IMR-90 (cell line): ENCODE data around the gene EIF2S1. TPM values are rescaled to one million over a fixed set of nuclear protein-coding genes. Genes with fewer than 3 reads are reported as not detected.

Source experiments
- ATAC-seq: fragments of 200-7000 bp; cut with Tn5 transposase; 2 replicates; pipeline ENCODE4 v1.9.1; 2020; ENCODE audit warnings: low read depth, mild to moderate bottlenecking, moderate library complexity
- BruUV-seq: library from RNA; stranded (reverse); fragments of 400-500 nt; replicated peaks from 2 replicates; lab custom pipeline; 2021; lab: Mats Ljungman, UMichigan
- CTCF ChIA-PET: fragments of 300-600 bp; formaldehyde crosslinking; extraction: SDS; loops from one replicate; lab custom pipeline; 2021; ENCODE audit warnings: antibody characterized with exemption; lab: Yijun Ruan, JAX
- POLR2A ChIA-PET: fragments of 300-600 bp; sonication (Branson Sonifier 250); formaldehyde crosslinking; loops from one replicate; lab custom pipeline; 2022; ENCODE audit warnings: antibody characterized with exemption; ENCODE audit not compliant: unreplicated experiment; lab: Charles Lee
- DNase-seq: peaks from one replicate; pipeline ENCODE4 v3.0.0; 2013
- H2AFZ ChIP-seq: replicated peaks from 2 replicates; pipeline ENCODE3; 2013; ENCODE audit warnings: low read length, mild to moderate bottlenecking; ENCODE audit not compliant: poor library complexity
- H2AK5ac ChIP-seq: 2 replicates; pipeline ENCODE4 v1.6.1; 2013; ENCODE audit warnings: low read depth, low read length, inconsistent platforms
- H2AK9ac ChIP-seq: replicated peaks from 2 replicates; pipeline ENCODE3; 2013; ENCODE audit warnings: mild to moderate bottlenecking, low read depth, low read length, moderate library complexity; ENCODE audit not compliant: poor library complexity
- H2BK120ac ChIP-seq: 2 replicates; pipeline ENCODE4 v1.6.1; 2013; ENCODE audit warnings: low read depth, low read length, inconsistent platforms
- H2BK15ac ChIP-seq: 3 replicates; pipeline ENCODE4 v1.6.1; 2013; ENCODE audit warnings: low read depth, low read length, inconsistent platforms
- H2BK20ac ChIP-seq: 2 replicates; pipeline ENCODE4 v1.6.1; 2013; ENCODE audit warnings: low read depth, mild to moderate bottlenecking, inconsistent platforms, low read length, moderate library complexity
- H2BK5ac ChIP-seq: 2 replicates; pipeline ENCODE4 v1.6.1; 2013; ENCODE audit warnings: mild to moderate bottlenecking, low read depth, low read length, inconsistent platforms; ENCODE audit not compliant: poor library complexity, severe bottlenecking
- H3K14ac ChIP-seq: replicated peaks from 2 replicates; pipeline ENCODE4 v1.6.1; 2013; ENCODE audit warnings: low read depth, low read length, inconsistent platforms
- H3K18ac ChIP-seq: 2 replicates; pipeline ENCODE4 v1.6.1; 2013; ENCODE audit warnings: low read depth, low read length, control low read depth
- H3K23ac ChIP-seq: 2 replicates; pipeline ENCODE4 v1.6.1; 2013; ENCODE audit warnings: low read depth, low read length, inconsistent platforms
- H3K27ac ChIP-seq: 2 replicates; pipeline ENCODE4 v1.5.1; 2013; ENCODE audit warnings: mild to moderate bottlenecking, control low read depth, low read length; ENCODE audit not compliant: insufficient read depth
- H3K27me3 ChIP-seq: 2 replicates; pipeline ENCODE4 v1.6.1; 2013; ENCODE audit warnings: low read length; ENCODE audit not compliant: control insufficient read depth, insufficient read depth
- H3K36me3 ChIP-seq: 2 replicates; pipeline ENCODE4 v1.6.1; 2013; ENCODE audit warnings: low read length, mixed read lengths; ENCODE audit not compliant: control insufficient read depth, insufficient read depth
- H3K4ac ChIP-seq: 2 replicates; pipeline ENCODE4 v1.6.1; 2013; ENCODE audit warnings: low read depth, low read length, inconsistent platforms
- H3K4me1 ChIP-seq: 2 replicates; pipeline ENCODE4 v1.6.1; 2013; ENCODE audit warnings: low read length, mixed read lengths; ENCODE audit not compliant: control insufficient read depth, insufficient read depth
- H3K4me2 ChIP-seq: 2 replicates; pipeline ENCODE4 v1.6.1; 2013; ENCODE audit warnings: low read depth, mild to moderate bottlenecking, control low read depth, low read length, moderate library complexity
- H3K4me3 ChIP-seq: 2 replicates; pipeline ENCODE4 v1.5.1; 2013; ENCODE audit warnings: low read depth, mild to moderate bottlenecking, control low read depth, low read length, moderate library complexity; ENCODE audit not compliant: insufficient read depth
- H3K56ac ChIP-seq: 2 replicates; pipeline ENCODE4 v1.6.1; 2013; ENCODE audit warnings: low read length, inconsistent platforms; ENCODE audit not compliant: insufficient read depth; ENCODE audit errors: extremely low read depth
- H3K79me1 ChIP-seq, 2 experiments: 2 replicates each; pipeline ENCODE4 v1.6.1; 2013; ENCODE audit warnings: low read length in 2 of 2, inconsistent platforms in 1 of 2, low read depth in 1 of 2
- H3K9ac ChIP-seq: 2 replicates; pipeline ENCODE4 v1.6.1; 2013; ENCODE audit warnings: low read depth, low read length, control low read depth
- H3K9me1 ChIP-seq: 2 replicates; pipeline ENCODE4 v1.6.1; 2013; ENCODE audit warnings: low read length, inconsistent platforms; ENCODE audit not compliant: insufficient read depth
- H3K9me3 ChIP-seq: 2 replicates; pipeline ENCODE4 v1.6.1; 2013; ENCODE audit warnings: low read length; ENCODE audit not compliant: control insufficient read depth, insufficient read depth
- H4K20me1 ChIP-seq: 2 replicates; pipeline ENCODE4 v1.6.1; 2013; ENCODE audit warnings: low read length, inconsistent platforms; ENCODE audit not compliant: insufficient read depth
- H4K5ac ChIP-seq: 2 replicates; pipeline ENCODE4 v1.6.1; 2013; ENCODE audit warnings: mild to moderate bottlenecking, low read depth, low read length, control low read depth
- H4K8ac ChIP-seq, 2 experiments: 2 replicates each; pipeline ENCODE4 v1.6.1; 2013; ENCODE audit warnings: low read depth in 2 of 2, low read length in 2 of 2, control low read depth in 1 of 2, inconsistent platforms in 1 of 2
- H4K91ac ChIP-seq: 2 replicates; pipeline ENCODE4 v1.6.1; 2013; ENCODE audit warnings: low read depth, low read length, inconsistent platforms; ENCODE audit not compliant: insufficient read depth
- BHLHE40 ChIP-seq: fragments of 150-350 bp; IDR thresholded peaks from 2 replicates; pipeline ENCODE4 v1.6.1; 2016; ENCODE audit warnings: mild to moderate bottlenecking, low read depth, low read length
- CEBPB ChIP-seq: IDR thresholded peaks from 2 replicates; pipeline ENCODE4 v1.6.1; 2012; ENCODE audit warnings: low read depth, low read length, improper control_type of control experiment
- CHD1 ChIP-seq: IDR thresholded peaks from 2 replicates; pipeline ENCODE4 v1.6.1; 2012; ENCODE audit warnings: low read depth, low read length, improper control_type of control experiment
- CTCF ChIP-seq: conservative IDR thresholded peaks from 2 replicates; pipeline ENCODE4 v1.5.1; 2012; ENCODE audit warnings: mild to moderate bottlenecking, low read depth, low read length, improper control_type of control experiment
- ELK1 ChIP-seq: fragments of 150-350 bp; IDR thresholded peaks from 2 replicates; pipeline ENCODE4 v1.6.1; 2016; ENCODE audit warnings: low read depth, mild to moderate bottlenecking, low read length, moderate library complexity, borderline replicate concordance
- FOS ChIP-seq: fragments of 150-350 bp; IDR thresholded peaks from 2 replicates; pipeline ENCODE4 v1.6.1; 2016; ENCODE audit warnings: low read depth, low read length
- MAFK ChIP-seq: IDR thresholded peaks from 2 replicates; pipeline ENCODE4 v1.6.1; 2012; ENCODE audit warnings: low read depth, low read length, improper control_type of control experiment
- MAZ ChIP-seq: IDR thresholded peaks from 2 replicates; pipeline ENCODE4 v1.6.1; 2012; ENCODE audit warnings: low read depth, mild to moderate bottlenecking, low read length, improper control_type of control experiment, moderate library complexity, borderline replicate concordance
- MXI1 ChIP-seq: IDR thresholded peaks from 2 replicates; pipeline ENCODE4 v1.6.1; 2012; ENCODE audit warnings: low read depth, mild to moderate bottlenecking, low read length, moderate library complexity, borderline replicate concordance
- NFE2L2 ChIP-seq: fragments of 150-350 bp; IDR thresholded peaks from 2 replicates; pipeline ENCODE4 v1.6.1; 2016; ENCODE audit warnings: low read depth, mild to moderate bottlenecking, low read length
- POLR2A ChIP-seq: IDR thresholded peaks from 2 replicates; pipeline ENCODE4 v1.6.1; 2012; ENCODE audit warnings: mild to moderate bottlenecking, low read depth, low read length
- RAD21 ChIP-seq: IDR thresholded peaks from 2 replicates; pipeline ENCODE4 v1.6.1; 2012; ENCODE audit warnings: low read length, improper control_type of control experiment
- RCOR1 ChIP-seq: IDR thresholded peaks from 2 replicates; pipeline ENCODE4 v1.6.1; 2012; ENCODE audit warnings: mild to moderate bottlenecking, low read length, improper control_type of control experiment; ENCODE audit not compliant: insufficient replicate concordance
- RFX5 ChIP-seq: IDR thresholded peaks from 2 replicates; pipeline ENCODE4 v1.8.0; 2012; ENCODE audit warnings: low read depth, mild to moderate bottlenecking, low read length, moderate library complexity
- SMC3 ChIP-seq: fragments of 150-350 bp; IDR thresholded peaks from 2 replicates; pipeline ENCODE4 v1.6.1; 2016; ENCODE audit warnings: low read depth, mild to moderate bottlenecking, antibody characterized with exemption, low read length, moderate library complexity
- USF2 ChIP-seq: fragments of 150-350 bp; IDR thresholded peaks from 2 replicates; pipeline ENCODE4 v1.6.1; 2017; ENCODE audit warnings: mild to moderate bottlenecking, antibody characterized with exemption, low read length, low read depth
- WGBS, 2 experiments: methylation state at CpG; one replicate each; pipeline versions ENCODE4 v1.1.5 to v1.1.7; 2013; ENCODE audit warnings: missing lambda C conversion rate in 2 of 2; ENCODE audit not compliant: insufficient read length in 1 of 2; ENCODE audit errors: extremely low coverage in 2 of 2; 5-methylcytosine and 5-hydroxymethylcytosine counted together
- dilution Hi-C: fragments of 300-500 bp; cut with HindIII; formaldehyde crosslinking; loops from one replicate; pipeline ENCODE4 v1.14.3; 2018; ENCODE audit warnings: low sequenced_read_pairs; ENCODE audit not compliant: unreplicated experiment
- in situ Hi-C: fragments of 300-500 bp; cut with MboI; formaldehyde crosslinking; loops from 3 replicates; pipeline ENCODE4 v1.14.3; 2019; ENCODE audit warnings: low sequenced_read_pairs, inconsistent platforms, mixed read lengths
- intact Hi-C: fragments of 100-400 bp; cut with micrococcal nuclease; formaldehyde crosslinking; loops from 2 replicates; pipeline ENCODE4 v1.10.0; 2022
- polyA plus RNA-seq, 3 experiments: library from polyadenylated mRNA; depleted of rRNA; stranded (reverse); fragments of >200 nt; gene quantifications; 2 replicates each; pipeline ENCODE4 v1.2.3, GENCODE V29; 2012; ENCODE audit warnings: low replicate concordance in 1 of 3
- total RNA-seq: library from RNA; depleted of rRNA; stranded (reverse); fragments of >200 nt; gene quantifications from 2 replicates; pipeline ENCODE4 v1.2.3, GENCODE V29; 2012

Gene EIF2S1
- total and polyA plus RNA-seq, 2 of the 4 experiments (the other 2 are of a cell fraction) = 57.9 to 125 TPM

GRCh38 chr14:67372833-67373232 is 12.7 kb downstream of the EIF2S1 start:
- POLR2A ChIA-PET = no interaction called here
- H3K18ac ChIP-seq = no peak overlapping the region
- BruUV-seq = no TSS peak
- no peak overlapping the region for H2BK120ac ChIP-seq
- no peak overlapping the region for H2BK5ac ChIP-seq
- CTCF ChIA-PET = no interaction called here
- H3K9ac ChIP-seq = no peak overlapping the region
- H2BK15ac ChIP-seq = no peak overlapping the region
- no peak overlapping the region for H4K8ac ChIP-seq
- peaks cover 2% of the 10 kb centered on the region; the same call in 1 of the 2 replicates for H3K4me1 ChIP-seq
- DNase-seq = no peak
- no peak overlapping the region for H3K23ac ChIP-seq
- no peaks in the 10 kb centered on the region for H3K27me3 ChIP-seq
- no peak overlapping the region for H3K27ac ChIP-seq
- no peak overlapping the region for H4K5ac ChIP-seq
- peaks cover 14 to 33% of the 10 kb centered on the region in 2 experiments for H3K79me1 ChIP-seq
- H3K56ac ChIP-seq = no peak overlapping the region
- no peak for TF ChIP-seq NFE2L2
- no peak for TF ChIP-seq RAD21
- no peak for TF ChIP-seq BHLHE40
- no peak for TF ChIP-seq MXI1
- TF ChIP-seq CHD1 = no peak
- TF ChIP-seq MAFK = no peak
- no peak for TF ChIP-seq FOS
- TF ChIP-seq RFX5 = no peak
- TF ChIP-seq CTCF = no peak
- no peak for TF ChIP-seq CEBPB
- TF ChIP-seq POLR2A = no peak
- TF ChIP-seq USF2 = no peak
- no peak for TF ChIP-seq MAZ
- TF ChIP-seq SMC3 = no peak
- TF ChIP-seq RCOR1 = no peak
- no peak for TF ChIP-seq ELK1
- H3K9me3 ChIP-seq = no peaks in the 10 kb centered on the region
- peaks cover 44% of the 10 kb centered on the region for H3K36me3 ChIP-seq
- no peak overlapping the region for H3K4ac ChIP-seq
- no CpG with 5 or more reads among the region's 1 CpG for WGBS, 2 experiments
- no peak overlapping the region for H4K91ac ChIP-seq
- no peak overlapping the region for H2AK9ac ChIP-seq
- no peak overlapping the region for H3K4me3 ChIP-seq
- H3K9me1 ChIP-seq = peaks cover 4% of the 10 kb centered on the region; the same call in 1 of the 2 replicates
- H3K4me2 ChIP-seq = no peak overlapping the region
- in situ Hi-C loops (no loop called here), intact Hi-C loops (no loop called here), dilution Hi-C loops (no loop called here)
- no peak overlapping the region for H2AK5ac ChIP-seq
- peaks cover 20% of the 10 kb centered on the region for H4K20me1 ChIP-seq
- no peak overlapping the region for H2AFZ ChIP-seq
- ATAC-seq = no peak
- H3K14ac ChIP-seq = no peak overlapping the region
- H2BK20ac ChIP-seq = no peak overlapping the region
